ENCODE data around the gene LDLRAD3. TPM values are rescaled to one million over a fixed set of nuclear protein-coding genes. Genes with fewer than 3 reads are reported as not detected.

The LDLRAD3 gene
- polyA plus RNA-seq, 4 donors: 21.3 to 27.8 (median 22.4) TPM

DNA sequence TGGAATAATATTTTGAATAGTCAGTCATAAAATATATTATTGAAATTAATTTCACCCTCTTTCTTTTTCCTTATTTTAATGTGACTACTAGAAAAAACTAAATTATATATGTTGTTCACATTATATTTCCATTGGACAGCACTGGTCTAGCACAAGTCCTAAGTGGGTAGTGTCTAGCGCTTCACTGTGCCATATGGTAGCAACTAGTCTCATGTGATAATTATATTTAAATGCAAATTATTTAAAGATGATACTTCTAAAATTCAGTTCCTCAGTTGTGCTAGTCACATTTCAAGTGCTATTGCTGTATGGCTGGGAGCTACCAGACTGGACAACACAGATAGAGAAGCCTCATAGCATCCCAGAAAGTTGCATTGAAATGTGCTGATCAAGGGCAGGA, 19.1 kb upstream of the LDLRAD3 start:
- DNase-seq (ENCODE audit: low read depth in 4 of 4, low spot score in 3 of 4): no peak

DNA sequence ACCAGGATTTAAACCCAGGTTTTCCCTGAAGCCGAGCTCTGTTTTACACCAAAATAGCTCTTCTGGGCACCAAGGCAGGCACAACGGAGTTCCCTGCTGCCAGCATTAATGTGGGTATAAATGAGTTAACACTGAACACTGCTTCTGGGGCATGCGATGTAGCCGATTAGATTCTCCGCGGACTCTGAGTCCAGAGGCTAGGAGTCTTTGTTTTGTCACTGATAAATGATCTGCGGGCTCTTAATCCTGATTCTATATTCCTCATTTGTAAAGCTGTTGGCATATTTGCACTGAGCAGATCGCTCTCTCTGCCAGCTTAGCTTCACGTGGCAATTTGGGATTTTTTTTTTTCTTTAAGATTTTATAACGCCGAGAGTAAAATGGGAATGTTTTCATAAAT, 16.8 kb upstream of the LDLRAD3 start:
- DNase-seq (ENCODE audit: low read depth in 4 of 4, low spot score in 3 of 4): no peak

DNA sequence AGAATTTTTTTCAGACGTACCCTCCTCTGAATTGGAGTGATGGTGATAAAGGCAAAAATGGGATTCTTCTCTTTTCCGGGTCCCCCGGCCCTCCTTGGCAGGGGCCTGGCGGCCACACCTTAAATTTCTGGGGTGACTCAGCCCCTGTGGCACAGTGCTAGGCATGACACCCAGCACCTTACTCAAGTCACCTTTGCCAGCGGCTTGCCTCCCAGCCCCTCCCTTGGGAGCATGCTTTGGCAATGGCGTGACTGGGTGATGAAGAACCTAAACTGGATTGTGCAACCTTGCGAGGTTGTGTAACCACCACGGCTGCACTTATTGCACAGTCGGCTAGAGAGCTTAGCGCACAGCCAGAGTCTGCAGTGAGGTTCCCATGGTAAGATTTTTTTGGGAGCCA, 16.2 kb upstream of the LDLRAD3 start:
- DNase-seq (ENCODE audit: low read depth in 4 of 4, low spot score in 3 of 4): no peak

GRCh38 chr11:35928688-35929395, 15.0 kb upstream of the LDLRAD3 start:
- no peak for DNase-seq (ENCODE audit: low read depth in 4 of 4, low spot score in 3 of 4)

GRCh38 chr11:35930466-35930865, 13.4 kb upstream of the LDLRAD3 start:
- DNase-seq (ENCODE audit: low read depth in 4 of 4, low spot score in 3 of 4): no peak

DNA sequence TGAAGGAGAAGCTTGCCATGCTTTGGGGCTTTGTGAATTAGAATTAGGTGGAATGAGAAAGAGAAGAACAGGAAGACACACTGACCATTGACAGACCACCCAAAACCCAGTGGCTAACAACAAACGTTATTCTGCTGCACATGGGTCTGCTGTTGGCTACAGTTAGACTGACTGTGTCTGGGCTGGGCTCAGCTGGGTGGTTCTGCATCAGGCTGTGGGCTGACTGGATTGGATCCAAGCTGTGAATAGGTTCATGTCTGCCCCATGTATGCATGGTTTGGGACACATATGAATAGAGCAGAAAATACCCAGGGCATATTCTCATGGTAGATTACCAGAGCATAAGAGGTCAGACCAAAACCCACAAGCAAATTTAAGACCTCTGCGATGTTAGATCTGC, 11.7 kb upstream of the LDLRAD3 start:
- no peak for DNase-seq (ENCODE audit: low read depth in 4 of 4, low spot score in 3 of 4)

DNA sequence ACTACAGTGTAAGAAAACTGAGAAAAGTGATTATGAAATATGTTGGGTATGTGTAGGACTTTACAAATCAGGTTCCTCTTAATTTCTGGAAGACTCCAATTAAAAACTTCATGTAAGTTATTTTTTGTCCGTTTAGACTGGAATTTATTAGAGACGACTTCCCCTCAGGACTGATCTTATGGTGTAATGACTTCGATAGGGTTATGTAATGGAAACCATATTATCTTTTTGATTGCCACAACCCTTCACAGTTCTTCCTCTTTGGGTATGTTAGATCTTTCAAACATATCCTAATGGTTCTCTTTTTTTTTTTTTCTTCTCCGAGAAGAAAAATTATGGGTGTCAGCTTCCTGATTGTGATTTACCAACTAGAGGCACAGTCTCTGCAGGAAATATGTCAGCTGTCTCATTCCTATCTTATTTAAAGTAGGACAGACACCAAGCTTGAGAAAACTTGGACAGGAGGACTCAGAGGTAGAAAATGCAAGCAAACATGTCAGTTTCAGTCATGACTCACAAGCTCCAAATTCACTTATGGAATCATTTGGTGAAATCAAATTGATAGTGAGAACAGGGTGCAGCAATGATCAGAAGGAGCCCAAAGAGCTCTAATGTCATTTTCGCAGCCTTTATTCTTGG, 11.1 kb upstream of the LDLRAD3 start:
- no peak for DNase-seq (ENCODE audit: low read depth in 4 of 4, low spot score in 3 of 4)

- no peak for DNase-seq (ENCODE audit: low read depth in 4 of 4, low spot score in 3 of 4)
These were observed 10.5 kb upstream of the LDLRAD3 start for GRCh38 chr11:35933320-35933871.

DNA sequence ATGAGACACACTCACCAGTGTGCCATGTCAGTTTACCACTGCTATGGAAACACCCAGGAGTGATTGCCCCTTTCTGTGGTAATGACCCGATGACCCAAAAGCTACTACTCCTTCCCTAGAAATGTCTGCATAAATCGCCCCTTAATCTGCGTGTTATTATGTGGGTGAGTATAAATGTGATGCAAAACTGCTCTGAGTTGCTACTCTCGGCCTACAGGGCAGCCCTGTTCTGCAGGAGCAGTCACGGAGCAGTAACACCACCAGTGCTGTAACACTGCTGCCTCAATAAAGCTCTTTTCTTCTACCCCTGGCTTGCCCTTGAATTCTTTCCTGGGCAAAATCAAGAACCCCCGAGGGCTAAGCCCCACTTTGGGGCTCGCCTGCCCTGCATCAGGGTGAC, 9.6 kb upstream of the LDLRAD3 start:
- no peak for DNase-seq (ENCODE audit: low read depth in 4 of 4, low spot score in 3 of 4)

- no peak for DNase-seq (ENCODE audit: low read depth in 4 of 4, low spot score in 3 of 4)
These were observed 8.9 kb upstream of the LDLRAD3 start for GRCh38 chr11:35934981-35935380.

- no peak for DNase-seq (ENCODE audit: low read depth in 4 of 4, low spot score in 3 of 4)
These were observed 8.5 kb upstream of the LDLRAD3 start for GRCh38 chr11:35935390-35935789.

GRCh38 chr11:35937111-35937510, 6.8 kb upstream of the LDLRAD3 start:
- DNase-seq (ENCODE audit: low read depth in 4 of 4, low spot score in 3 of 4): no peak

DNA sequence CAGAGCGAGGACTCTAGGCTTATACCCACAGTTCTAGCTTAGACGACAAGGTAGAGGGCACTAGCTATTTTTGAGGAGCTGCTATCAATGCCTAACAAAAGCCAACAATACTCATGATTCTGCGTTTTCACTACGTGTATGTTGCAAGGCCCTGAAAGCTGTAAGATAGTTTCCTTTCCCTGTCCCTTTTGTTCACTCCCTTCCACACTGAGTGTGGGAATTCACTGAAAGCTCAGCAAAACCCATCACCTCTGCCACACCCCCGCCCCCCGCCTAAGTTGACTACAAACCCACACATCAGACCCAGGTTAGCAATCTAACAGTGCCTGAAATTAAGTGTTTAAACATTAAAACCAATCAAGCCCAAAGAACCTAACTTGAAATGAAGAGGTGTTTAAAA, 6.2 kb upstream of the LDLRAD3 start:
- DNase-seq (ENCODE audit: low read depth in 4 of 4, low spot score in 3 of 4): no peak

DNA sequence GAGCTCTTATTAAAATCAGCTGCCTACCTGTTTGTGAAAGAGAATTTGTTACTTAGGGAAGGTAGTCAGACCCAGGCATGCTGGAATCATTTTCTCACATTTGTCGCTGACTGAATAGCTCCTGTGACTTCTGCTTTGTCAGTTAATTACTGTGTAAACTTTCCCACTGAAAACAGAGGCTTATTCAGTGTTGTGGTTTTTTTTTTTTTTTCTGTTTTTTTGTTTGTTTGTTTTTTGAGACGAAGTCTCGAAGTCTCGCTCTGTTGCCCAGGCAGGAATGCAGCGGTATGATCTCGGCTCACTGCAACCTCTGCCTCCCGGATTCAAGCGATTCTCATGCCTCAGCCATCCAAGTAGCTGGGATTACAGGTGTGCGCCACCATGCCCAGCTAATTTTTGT, 5.6 kb upstream of the LDLRAD3 start:
- DNase-seq (ENCODE audit: low read depth in 4 of 4, low spot score in 3 of 4): no peak

DNA sequence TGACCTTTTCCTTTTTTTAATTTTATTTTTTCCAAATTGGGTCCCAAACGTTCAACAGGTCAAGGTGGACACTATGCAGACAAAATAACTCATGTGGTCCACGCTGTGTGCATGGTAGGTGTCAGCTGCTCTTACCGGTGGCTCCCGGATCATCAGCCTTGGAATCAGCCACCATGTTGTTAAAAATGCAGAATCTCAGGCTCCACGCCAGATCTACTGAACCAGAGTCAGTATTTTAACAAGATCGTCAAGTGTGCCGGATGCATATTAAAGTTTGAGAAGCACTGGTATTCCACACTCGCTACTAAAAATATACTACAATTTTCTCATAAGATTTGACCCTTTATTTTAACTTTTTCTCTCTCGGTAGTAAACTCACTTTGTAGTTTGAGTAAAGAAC, 553 bp upstream of the LDLRAD3 start:
- DNase-seq (ENCODE audit: low read depth in 4 of 4, low spot score in 3 of 4): no peak

DNA sequence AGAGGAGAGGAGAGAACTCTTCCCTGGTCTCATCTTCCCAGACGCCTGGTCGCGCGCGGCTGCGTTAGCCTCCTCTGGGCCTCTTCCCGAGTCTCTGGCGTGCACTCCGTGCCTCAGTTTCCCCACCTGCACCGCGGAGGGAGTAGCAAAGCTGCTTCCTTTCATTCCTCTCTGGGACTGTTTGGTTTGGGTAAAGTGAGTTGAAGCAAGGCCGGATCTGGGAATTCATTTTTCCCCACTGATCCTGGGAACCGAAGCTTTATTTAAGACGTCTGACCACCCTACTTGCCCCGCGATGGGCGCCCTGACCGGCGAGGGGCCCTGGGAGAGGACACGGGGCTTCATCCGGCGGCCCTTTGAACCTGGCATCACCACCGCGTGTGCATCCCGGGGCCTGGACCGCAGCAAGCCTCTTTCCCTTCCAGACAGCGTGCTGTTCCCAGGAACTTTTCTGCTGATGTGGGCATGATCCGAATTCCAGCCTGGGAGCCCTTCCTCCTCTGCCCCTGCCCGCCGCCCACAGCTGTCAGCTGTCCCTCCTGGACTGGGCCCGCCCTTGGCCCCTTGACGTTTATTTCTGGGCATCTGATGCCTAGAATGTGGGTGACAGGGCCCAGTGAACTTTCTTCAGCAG, 758 bp downstream of the LDLRAD3 start:
- no peak for DNase-seq (ENCODE audit: low read depth in 4 of 4, low spot score in 3 of 4)

DNA sequence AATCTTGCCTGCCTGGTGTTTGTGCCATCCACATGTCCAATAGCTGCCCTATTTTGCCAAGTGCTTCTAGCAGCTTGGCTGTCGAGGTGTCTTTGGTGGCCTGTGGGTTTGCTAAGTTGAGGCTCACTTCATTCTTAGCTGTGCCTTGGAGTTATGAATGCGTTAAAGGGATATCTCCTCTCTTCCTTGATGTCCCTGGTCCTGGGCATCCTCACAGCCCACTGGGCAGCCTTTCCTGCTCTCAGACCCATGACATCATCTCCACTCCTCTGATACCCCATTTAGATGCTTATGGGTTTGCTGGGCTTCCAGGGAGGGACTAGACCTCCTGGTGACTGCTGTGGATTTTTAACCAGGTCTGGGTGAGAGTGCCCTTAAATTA, 1.3 kb downstream of the LDLRAD3 start:
- DNase-seq (ENCODE audit: low read depth in 4 of 4, low spot score in 3 of 4): no peak

- no peak for DNase-seq (ENCODE audit: low read depth in 4 of 4, low spot score in 3 of 4)
These were observed 2.9 kb downstream of the LDLRAD3 start for GRCh38 chr11:35946766-35947165.

- DNase-seq (ENCODE audit: low read depth in 4 of 4, low spot score in 3 of 4): no peak
These were observed 3.6 kb downstream of the LDLRAD3 start for GRCh38 chr11:35947437-35947836.

GRCh38 chr11:35949242-35949641, 5.4 kb downstream of the LDLRAD3 start:
- no peak for DNase-seq (ENCODE audit: low read depth in 4 of 4, low spot score in 3 of 4)

DNA sequence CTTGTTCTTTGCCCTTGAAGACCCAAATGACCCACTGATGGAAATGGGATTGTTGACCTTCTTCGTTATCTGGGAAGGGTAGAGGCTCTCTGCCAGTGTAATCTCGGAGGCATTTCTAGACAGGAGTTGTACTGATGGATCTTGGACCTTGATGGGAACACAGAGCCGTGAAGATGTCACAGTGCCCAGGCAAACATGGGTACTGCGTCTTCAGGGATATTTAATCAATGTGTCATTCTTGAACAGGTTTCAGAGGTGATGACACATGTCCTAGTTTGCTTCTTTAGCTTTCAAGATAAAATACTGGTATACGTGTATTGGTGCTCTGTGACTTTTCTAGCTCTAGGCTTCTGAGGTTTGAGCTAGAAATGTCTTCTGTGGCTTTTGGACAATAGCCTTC, 6.2 kb downstream of the LDLRAD3 start:
- DNase-seq (ENCODE audit: low read depth in 4 of 4, low spot score in 3 of 4): no peak

GRCh38 chr11:35951680-35952079, 7.8 kb downstream of the LDLRAD3 start:
- no peak for DNase-seq (ENCODE audit: low read depth in 4 of 4, low spot score in 3 of 4)

Measured in left renal pelvis (tissue), 4 donors.